ENCODE results near the gene EGLN3. TPM values are rescaled to one million over a fixed set of nuclear protein-coding genes. Genes with fewer than 3 reads are reported as not detected.
A peak's percentile ranks its signal among the peaks of the same experiment; 100 is the strongest.

EGLN3 gene
- total and polyA plus RNA-seq, 2 of the 13 experiments (the other 11 are each of a cell fraction or from before 2014, with no cell fraction given): 0.18 to 27.3 TPM

GRCh38 chr14:33950320-33951182, at the start of gene EGLN3 (continued):
- peak; percentile 3; the same call in 1 of the 2 replicates for TF ChIP-seq SNAPC4 (CRISPR knock-in tag; IDR thresholded peaks at IDR 0.05)
- TF ChIP-seq ZBTB42 (CRISPR knock-in tag; IDR thresholded peaks at IDR 0.05): 0 out of 2 replicates have a peak, but pooled peaks have one; percentile 57
- no peak for TF ChIP-seq SYNCRIP (IDR thresholded peaks at IDR 0.05; ENCODE audit: insufficient read depth, low read depth, low read length)
- peak; percentile 83 for TF ChIP-seq SAP130 (CRISPR knock-in tag; IDR thresholded peaks at IDR 0.05; ENCODE audit: low read depth)
- no peak for TF ChIP-seq MLLT10 (CRISPR knock-in tag; IDR thresholded peaks at IDR 0.05)
- peak; percentile 80 for TF ChIP-seq SPEN (CRISPR knock-in tag; IDR thresholded peaks at IDR 0.05; ENCODE audit: low read depth)
- no peak for TF ChIP-seq DPF2 (CRISPR knock-in tag; IDR thresholded peaks at IDR 0.05; ENCODE audit: borderline replicate concordance, low read depth)
- TF ChIP-seq AHR (CRISPR knock-in tag; IDR thresholded peaks at IDR 0.05): peak; percentile 69; the same call in 1 of the 2 replicates
- peak; percentile 83 for TF ChIP-seq MYC (CRISPR knock-in tag; IDR thresholded peaks at IDR 0.05; ENCODE audit: borderline replicate concordance)
- TF ChIP-seq ZMYM4 (CRISPR knock-in tag; IDR thresholded peaks at IDR 0.05): peak; percentile 68
- TF ChIP-seq AKAP8 (CRISPR knock-in tag; IDR thresholded peaks at IDR 0.05): no peak
- TF ChIP-seq ZNF260 (CRISPR knock-in tag; IDR thresholded peaks at IDR 0.05; ENCODE audit: borderline replicate concordance, low read depth): no peak
- TF ChIP-seq DNMT1 (CRISPR knock-in tag; IDR thresholded peaks at IDR 0.05): 0 out of 2 replicates have a peak, but pooled peaks have one; percentile 29
- no peak for TF ChIP-seq ATF4 (CRISPR knock-in tag; IDR thresholded peaks at IDR 0.05)
- no peak for TF ChIP-seq ZNF281 (CRISPR knock-in tag; IDR thresholded peaks at IDR 0.05; ENCODE audit: borderline replicate concordance)
- TF ChIP-seq FOSL2 (CRISPR knock-in tag; IDR thresholded peaks at IDR 0.05): no peak
- no peak for TF ChIP-seq ZKSCAN1 (IDR thresholded peaks at IDR 0.05; ENCODE audit: low read length)
- no peak for TF ChIP-seq ZNF136 (CRISPR knock-in tag; IDR thresholded peaks at IDR 0.05; ENCODE audit: low read depth)
- TF ChIP-seq ELF3 (CRISPR knock-in tag; IDR thresholded peaks at IDR 0.05): peak; percentile 82
